Measurements from ENCODE around the gene PPIP5K1. TPM values are rescaled to one million over a fixed set of nuclear protein-coding genes. Genes with fewer than 3 reads are reported as not detected.

PPIP5K1 gene
- total RNA-seq: 27.6 and 50.0 TPM in 2 replicates

GRCh38 chr15:43589778-43590466 is at the start of gene PPIP5K1:
PPIP5K1 (minus strand) TSS chr15:43590208; CDS start chr15:43584504, 5,704 bp downstream.

GRCh38 chr15:43618700-43619099 is 28.7 kb upstream of the PPIP5K1 start, which contains the start of gene STRC:
STRC (minus strand) TSS chr15:43618800; CDS start chr15:43618722, 78 bp downstream.

GRCh38 chr15:43593328-43594190 is 3.6 kb upstream of the PPIP5K1 start, which contains the start of gene CKMT1B:
CKMT1B (plus strand) TSS chr15:43594027; CDS start chr15:43594219, 192 bp downstream.

GRCh38 chr15:43517354-43518196 is 72.4 kb downstream of the PPIP5K1 start, which contains the start of gene MAP1A:
MAP1A (plus strand) TSS chr15:43517608; CDS start chr15:43521474, 3,866 bp downstream.

GRCh38 chr15:43492673-43493601 is 97.1 kb downstream of the PPIP5K1 start, which contains the start of gene TP53BP1:
TP53BP1 (minus strand) TSS chr15:43493156; CDS start chr15:43493043, 113 bp downstream.

Other genes starting within 250 kb of the PPIP5K1 start
- 12.8 and 22.3 TPM in 2 replicates for gene ZSCAN29, start 219.2 kb downstream of the PPIP5K1 start, total RNA-seq
- gene TUBGCP4, start 219.1 kb downstream of the PPIP5K1 start, total RNA-seq: 14.6 and 19.0 TPM in 2 replicates
- 16.8 and 22.1 TPM in 2 replicates for gene TP53BP1, start 97.1 kb downstream of the PPIP5K1 start, total RNA-seq
- gene MAP1A, start 72.6 kb downstream of the PPIP5K1 start, total RNA-seq: 0.51 and 0.99 TPM in 2 replicates
- 86.0 and 112 TPM in 2 replicates for gene CKMT1B, start 3.8 kb upstream of the PPIP5K1 start, total RNA-seq
- 0.14 TPM in 1 of 2 replicates, not detected in the other for gene STRC, start 28.6 kb upstream of the PPIP5K1 start, total RNA-seq
- 1.4 and 2.6 TPM in 2 replicates for gene CATSPER2, start 58.6 kb upstream of the PPIP5K1 start, total RNA-seq
- gene CKMT1A, start 103.7 kb upstream of the PPIP5K1 start, total RNA-seq: 195 and 240 TPM in 2 replicates
- gene PDIA3, start 156.2 kb upstream of the PPIP5K1 start, total RNA-seq: 211 and 213 TPM in 2 replicates
- gene ELL3, start 186.8 kb upstream of the PPIP5K1 start, total RNA-seq: 17.1 and 29.5 TPM in 2 replicates
- 907 and 1,323 TPM in 2 replicates for gene SERF2, start 202.1 kb upstream of the PPIP5K1 start, total RNA-seq
- gene SERINC4, start 210.0 kb upstream of the PPIP5K1 start, total RNA-seq: 0.19 TPM in 1 of 2 replicates, not detected in the other
- 11.3 and 20.7 TPM in 2 replicates for gene HYPK, start 210.4 kb upstream of the PPIP5K1 start, total RNA-seq
- gene MFAP1, start 234.5 kb upstream of the PPIP5K1 start, total RNA-seq: 18.4 and 24.4 TPM in 2 replicates
- 11.4 and 15.5 TPM in 2 replicates for gene WDR76, start 236.8 kb upstream of the PPIP5K1 start, total RNA-seq